ENCODE measurements around the gene SLC2A9.

DNA sequence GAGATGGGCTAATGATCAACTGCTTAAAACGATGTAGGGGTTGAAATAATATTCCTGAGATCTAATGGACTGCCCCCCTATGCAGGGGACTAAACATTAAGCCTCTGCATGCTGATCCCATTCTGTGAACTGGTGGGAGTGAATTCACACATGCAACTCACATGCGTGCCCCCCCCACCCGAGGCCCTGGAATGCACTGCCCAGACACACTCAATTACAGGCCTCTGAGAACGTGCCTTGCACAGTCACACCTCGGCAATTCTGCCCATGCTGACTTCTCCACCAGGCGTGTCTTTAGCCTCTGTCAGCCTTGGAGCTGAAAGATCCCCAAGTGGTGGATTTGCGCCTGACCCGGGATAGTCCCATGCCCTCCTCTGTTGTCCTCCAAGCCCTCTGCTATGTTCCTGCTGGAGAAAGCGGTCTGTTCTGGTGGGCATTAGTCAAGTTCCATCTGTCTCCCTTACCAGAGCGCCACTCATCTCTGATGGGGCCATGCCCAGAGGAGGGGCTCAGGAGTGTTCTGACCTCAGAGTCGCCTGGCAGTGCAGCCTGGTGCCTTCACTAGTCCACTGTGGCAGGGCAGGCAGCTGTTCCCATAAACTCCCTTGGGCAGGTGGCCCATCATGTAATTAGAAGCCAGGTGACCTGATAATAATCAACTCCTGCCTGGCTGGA is 153.4 kb downstream of the SLC2A9 start:
- TF ChIP-seq SUZ12 (IDR thresholded peaks at IDR 0.05) (no peak), FOXM1 (IDR thresholded peaks at IDR 0.05; ENCODE audit: borderline replicate concordance) (no peak), SP1 (IDR thresholded peaks at IDR 0.05) (no peak), ELF4 (IDR thresholded peaks at IDR 0.05) (no peak), LEF1 (IDR thresholded peaks at IDR 0.05; ENCODE audit: borderline replicate concordance) (no peak)
